PFSK-1 (cell line): ENCODE results near the gene STX18.

ENCODE experiments used
- FOXP2 ChIP-seq: optimal IDR thresholded peaks from 2 replicates; pipeline ENCODE3; 2011; ENCODE audit warnings: borderline replicate concordance, control low read depth, inconsistent platforms; ENCODE audit not compliant: insufficient read depth; ENCODE audit errors: extremely low read length, extremely low read depth
- POLR2AphosphoS5 ChIP-seq: IDR thresholded peaks from 2 replicates; pipeline ENCODE4 v1.6.1; 2012; ENCODE audit warnings: low read depth, mild to moderate bottlenecking, control low read depth, low read length, moderate library complexity
- SIN3A ChIP-seq: IDR thresholded peaks from 2 replicates; pipeline ENCODE4 v1.6.1; 2012; ENCODE audit warnings: mild to moderate bottlenecking, low read length, moderate library complexity, borderline replicate concordance; ENCODE audit not compliant: insufficient read depth
- TAF1 ChIP-seq: IDR thresholded peaks from 2 replicates; pipeline ENCODE4 v1.6.1; 2012; ENCODE audit warnings: low read length, control low read depth, borderline replicate concordance; ENCODE audit not compliant: insufficient read depth
- TF ChIP-seq, protein P1 (sequence below), 2 experiments: IDR thresholded peaks; 2 replicates each; pipeline versions ENCODE4 v1.6.1 to v1.8.0; 2011 to 2012; ENCODE audit warnings: low read depth in 2 of 2, low read length in 2 of 2, control low read depth in 1 of 2, inconsistent platforms in 1 of 2, mild to moderate bottlenecking in 1 of 2, moderate library complexity in 1 of 2; ENCODE audit not compliant: insufficient read depth in 1 of 2

The STX18 gene

DNA sequence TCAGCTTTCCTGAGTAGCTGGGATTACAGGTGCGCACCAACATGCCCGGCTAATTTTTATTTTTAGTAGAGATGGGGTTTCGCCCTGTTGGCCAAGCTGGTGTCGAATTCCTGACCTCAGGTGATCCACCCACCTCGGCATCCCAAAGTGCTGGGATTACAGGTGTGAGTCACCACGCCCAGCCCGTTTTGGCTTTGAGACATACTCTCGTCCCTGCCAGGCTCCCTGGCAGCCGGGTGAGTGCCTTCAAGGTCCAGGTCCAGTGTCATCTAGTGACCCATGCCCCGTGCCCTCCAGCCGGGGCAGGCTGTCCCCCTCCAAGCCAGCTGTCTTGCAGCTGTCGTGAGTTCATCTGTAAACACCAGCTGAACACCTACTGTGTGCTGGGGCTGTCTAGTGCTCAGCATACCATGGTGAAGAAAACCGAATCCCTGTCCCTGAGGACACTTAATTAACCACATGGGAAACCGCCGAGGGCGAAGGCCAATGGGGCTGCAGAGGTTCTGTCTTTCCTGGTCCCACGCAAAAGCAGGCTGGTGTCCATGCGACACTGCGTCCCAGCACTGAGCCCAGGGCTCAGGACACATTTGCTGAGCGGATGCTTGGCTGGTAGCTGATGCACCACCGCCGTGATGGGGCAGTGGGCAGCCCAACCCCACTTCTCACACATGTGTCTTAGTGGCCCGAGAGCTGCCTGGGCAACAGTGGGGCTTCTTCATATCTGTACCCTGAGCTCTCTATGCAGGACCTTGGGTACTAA, 133.1 kb downstream of the STX18 start:
- TF ChIP-seq, protein P1, sequence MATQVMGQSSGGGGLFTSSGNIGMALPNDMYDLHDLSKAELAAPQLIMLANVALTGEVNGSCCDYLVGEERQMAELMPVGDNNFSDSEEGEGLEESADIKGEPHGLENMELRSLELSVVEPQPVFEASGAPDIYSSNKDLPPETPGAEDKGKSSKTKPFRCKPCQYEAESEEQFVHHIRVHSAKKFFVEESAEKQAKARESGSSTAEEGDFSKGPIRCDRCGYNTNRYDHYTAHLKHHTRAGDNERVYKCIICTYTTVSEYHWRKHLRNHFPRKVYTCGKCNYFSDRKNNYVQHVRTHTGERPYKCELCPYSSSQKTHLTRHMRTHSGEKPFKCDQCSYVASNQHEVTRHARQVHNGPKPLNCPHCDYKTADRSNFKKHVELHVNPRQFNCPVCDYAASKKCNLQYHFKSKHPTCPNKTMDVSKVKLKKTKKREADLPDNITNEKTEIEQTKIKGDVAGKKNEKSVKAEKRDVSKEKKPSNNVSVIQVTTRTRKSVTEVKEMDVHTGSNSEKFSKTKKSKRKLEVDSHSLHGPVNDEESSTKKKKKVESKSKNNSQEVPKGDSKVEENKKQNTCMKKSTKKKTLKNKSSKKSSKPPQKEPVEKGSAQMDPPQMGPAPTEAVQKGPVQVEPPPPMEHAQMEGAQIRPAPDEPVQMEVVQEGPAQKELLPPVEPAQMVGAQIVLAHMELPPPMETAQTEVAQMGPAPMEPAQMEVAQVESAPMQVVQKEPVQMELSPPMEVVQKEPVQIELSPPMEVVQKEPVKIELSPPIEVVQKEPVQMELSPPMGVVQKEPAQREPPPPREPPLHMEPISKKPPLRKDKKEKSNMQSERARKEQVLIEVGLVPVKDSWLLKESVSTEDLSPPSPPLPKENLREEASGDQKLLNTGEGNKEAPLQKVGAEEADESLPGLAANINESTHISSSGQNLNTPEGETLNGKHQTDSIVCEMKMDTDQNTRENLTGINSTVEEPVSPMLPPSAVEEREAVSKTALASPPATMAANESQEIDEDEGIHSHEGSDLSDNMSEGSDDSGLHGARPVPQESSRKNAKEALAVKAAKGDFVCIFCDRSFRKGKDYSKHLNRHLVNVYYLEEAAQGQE (IDR thresholded peaks at IDR 0.05; ENCODE audit: insufficient read depth in 1 of 2, low read depth in 2 of 2, low read length in 2 of 2), result no peak
- no peak for TF ChIP-seq FOXP2
- TF ChIP-seq POLR2AphosphoS5, result no peak
- TF ChIP-seq TAF1, result no peak
- TF ChIP-seq SIN3A, result no peak

DNA sequence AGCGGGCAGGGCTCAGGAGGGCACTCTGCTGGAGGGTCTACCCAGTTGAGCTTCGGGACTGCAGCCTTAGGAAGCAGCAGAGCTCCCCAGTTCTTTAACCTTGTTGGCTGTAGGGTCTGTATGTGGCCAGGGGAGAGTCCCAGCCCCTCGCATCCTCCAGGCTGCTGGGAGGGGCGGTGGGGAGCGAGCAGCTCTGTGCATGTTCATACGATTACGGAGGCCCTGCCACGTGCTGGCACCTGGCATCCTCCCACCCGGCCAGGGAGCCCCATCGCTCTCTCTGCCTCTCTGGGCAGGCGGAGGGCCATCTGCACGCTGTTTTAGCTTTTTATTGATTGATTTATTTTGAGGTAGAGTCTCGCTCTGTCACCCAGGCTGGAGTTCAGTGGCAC, 133.7 kb downstream of the STX18 start:
- TF ChIP-seq FOXP2 (no peak), SIN3A (no peak), POLR2AphosphoS5 (no peak), TAF1 (no peak)
- TF ChIP-seq, protein P1 (IDR thresholded peaks at IDR 0.05; ENCODE audit: insufficient read depth in 1 of 2, low read depth in 2 of 2, low read length in 2 of 2), result no peak

DNA sequence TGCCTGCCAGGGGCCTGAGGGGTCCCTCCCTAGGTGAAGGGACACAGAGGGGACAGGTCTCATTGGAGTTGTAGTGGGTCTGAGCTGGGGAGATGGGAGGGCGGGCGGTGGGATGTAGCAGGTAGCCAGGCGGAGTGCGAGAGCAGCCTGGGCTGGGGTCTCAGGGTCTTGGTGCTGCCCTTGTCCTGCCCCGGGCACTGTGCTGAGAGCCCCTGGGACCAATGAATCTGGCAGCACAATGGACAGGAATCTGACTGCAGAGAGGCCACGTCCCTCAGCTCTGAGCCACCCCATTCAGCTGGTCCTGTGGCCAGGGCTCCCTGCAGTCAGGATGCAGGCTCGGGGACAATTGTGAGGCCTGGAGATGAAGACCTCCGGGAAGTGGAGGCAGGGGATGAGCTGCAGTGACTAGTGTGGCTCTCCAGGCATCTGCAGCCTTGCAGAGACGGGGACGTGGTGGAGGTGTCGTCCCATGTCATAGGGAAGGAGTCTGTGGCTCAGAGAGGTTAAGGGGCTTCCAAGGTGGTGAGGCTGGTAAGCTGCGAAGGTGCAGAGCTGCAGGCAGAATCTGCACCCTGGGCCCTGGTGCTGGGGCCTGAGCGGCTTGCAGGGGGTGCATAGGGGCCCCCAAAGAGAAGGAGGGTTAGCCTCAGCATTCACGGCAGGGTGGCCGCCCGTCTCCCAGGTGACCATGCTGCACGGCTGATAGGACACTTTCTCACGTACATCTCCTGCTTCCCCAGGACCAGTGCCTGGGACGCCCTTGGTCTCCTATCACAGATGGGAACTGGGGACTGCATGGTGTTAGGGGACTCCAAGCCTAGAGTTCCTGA, 134.3 kb downstream of the STX18 start:
- TF ChIP-seq SIN3A, result no peak
- no peak for TF ChIP-seq TAF1
- TF ChIP-seq POLR2AphosphoS5, result no peak
- TF ChIP-seq FOXP2, result no peak
- TF ChIP-seq, protein P1 (IDR thresholded peaks at IDR 0.05; ENCODE audit: insufficient read depth in 1 of 2, low read depth in 2 of 2, low read length in 2 of 2), result no peak

DNA sequence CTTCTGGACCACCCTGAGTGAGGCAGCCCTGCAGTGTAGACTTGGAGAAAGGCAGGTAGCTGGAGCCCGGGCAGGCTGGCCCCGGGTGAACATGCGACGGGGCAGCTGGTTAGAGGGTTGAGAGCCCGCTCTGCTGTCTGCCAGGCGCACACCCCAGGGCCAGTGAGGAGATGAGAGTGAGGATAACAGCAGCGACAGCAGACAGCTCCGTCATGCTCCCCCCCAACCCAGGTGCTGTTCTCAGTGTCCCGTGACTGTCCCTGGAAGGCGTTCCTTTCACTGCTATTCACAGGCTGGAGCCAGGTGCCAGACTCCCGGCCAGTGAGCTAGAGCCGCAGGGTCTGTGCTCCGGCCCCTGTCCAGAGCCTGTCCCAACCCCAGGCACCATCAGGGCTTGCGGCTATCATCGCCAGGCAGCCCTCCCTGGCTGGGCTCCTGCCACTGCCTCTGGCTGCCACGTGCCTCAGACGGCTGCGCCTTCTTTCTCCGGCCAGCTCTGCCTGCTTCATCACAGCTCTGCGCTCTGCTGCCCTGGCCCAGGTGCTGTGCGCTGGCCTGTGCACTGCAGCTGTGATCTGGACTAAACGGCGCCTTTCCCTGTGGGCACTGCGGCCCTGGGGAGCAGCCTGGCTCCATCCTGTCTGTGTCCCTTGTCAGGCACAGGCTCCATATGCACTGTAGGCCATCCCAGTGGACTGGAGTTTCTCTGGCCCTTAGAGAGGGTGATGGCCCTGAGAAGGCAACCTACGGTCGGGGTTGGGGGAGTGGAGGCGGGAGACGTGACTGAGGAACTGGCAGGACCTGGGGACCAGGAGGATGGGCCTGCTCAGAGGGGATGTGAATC, 135.2 kb downstream of the STX18 start:
- no peak for TF ChIP-seq POLR2AphosphoS5
- TF ChIP-seq, protein P1 (IDR thresholded peaks at IDR 0.05; ENCODE audit: insufficient read depth in 1 of 2, low read depth in 2 of 2, low read length in 2 of 2), result no peak
- no peak for TF ChIP-seq TAF1
- TF ChIP-seq SIN3A, result no peak
- TF ChIP-seq FOXP2, result no peak
